ENCODE data around the gene KRTAP10-5. TPM values are rescaled to one million over a fixed set of nuclear protein-coding genes. Genes with fewer than 3 reads are reported as not detected.

KRTAP10-5 gene
- total RNA-seq, 1 experiment from 2014 or later = not detected

- Histone ChIP-seq H2AFZ (ENCODE audit: low read depth, low read length, poor library complexity, severe bottlenecking) (no peak overlapping the region), H3K9me3 (ENCODE audit: control insufficient read depth in 1 of 2, insufficient read depth in 1 of 2, low read depth in 1 of 2, low read length in 2 of 2) (peaks cover 4 to 9% of the 10 kb centered on the region in 2 experiments), H3K4me2 (ENCODE audit: low read length) (no peak overlapping the region), H3K79me2 (ENCODE audit: insufficient read depth, low read length) (no peaks in the 10 kb centered on the region), H4K20me1 (ENCODE audit: insufficient read depth) (no peaks in the 10 kb centered on the region), H3K27ac (ENCODE audit: low read depth, low read length) (no peak overlapping the region), H3K4me3 (replicated peaks in 1 of 2; ENCODE audit: low read depth in 1 of 2, low read length in 2 of 2) (no peak overlapping the region), H3K36me3 (ENCODE audit: control insufficient read depth in 1 of 2, insufficient read depth in 2 of 2, low read length in 2 of 2) (no peaks in the 10 kb centered on the region), H3K4me1 (ENCODE audit: control insufficient read depth in 1 of 2, insufficient read depth in 2 of 2, low read length in 2 of 2) (no peaks in the 10 kb centered on the region), H3K9ac (ENCODE audit: low read length) (no peak overlapping the region), H3K9me2 (ENCODE audit: insufficient read depth) (no peaks in the 10 kb centered on the region), H3K27me3 (ENCODE audit: insufficient read depth, low read length) (no peaks in the 10 kb centered on the region)
- intact Hi-C loops (cut with micrococcal nuclease) = no loop called here
- BruUV-seq (replicated peaks) = no TSS peak
- no peak for ATAC-seq
- DNase-seq (ENCODE audit: low read depth, low spot score) = no peak
- POLR2A ChIA-PET = no interaction called here
- CTCF ChIA-PET = interaction anchor here (0.7 kb wide), 1 partner anchor 186 kb away, joined by 3 read pairs; the partner anchor contains the start of gene UBE2G2
- TF ChIP-seq, protein P1, sequence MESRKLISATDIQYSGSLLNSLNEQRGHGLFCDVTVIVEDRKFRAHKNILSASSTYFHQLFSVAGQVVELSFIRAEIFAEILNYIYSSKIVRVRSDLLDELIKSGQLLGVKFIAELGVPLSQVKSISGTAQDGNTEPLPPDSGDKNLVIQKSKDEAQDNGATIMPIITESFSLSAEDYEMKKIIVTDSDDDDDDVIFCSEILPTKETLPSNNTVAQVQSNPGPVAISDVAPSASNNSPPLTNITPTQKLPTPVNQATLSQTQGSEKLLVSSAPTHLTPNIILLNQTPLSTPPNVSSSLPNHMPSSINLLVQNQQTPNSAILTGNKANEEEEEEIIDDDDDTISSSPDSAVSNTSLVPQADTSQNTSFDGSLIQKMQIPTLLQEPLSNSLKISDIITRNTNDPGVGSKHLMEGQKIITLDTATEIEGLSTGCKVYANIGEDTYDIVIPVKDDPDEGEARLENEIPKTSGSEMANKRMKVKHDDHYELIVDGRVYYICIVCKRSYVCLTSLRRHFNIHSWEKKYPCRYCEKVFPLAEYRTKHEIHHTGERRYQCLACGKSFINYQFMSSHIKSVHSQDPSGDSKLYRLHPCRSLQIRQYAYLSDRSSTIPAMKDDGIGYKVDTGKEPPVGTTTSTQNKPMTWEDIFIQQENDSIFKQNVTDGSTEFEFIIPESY (IDR thresholded peaks at IDR 0.05; ENCODE audit: extremely low read depth, insufficient replicate concordance, low read length) = no peak
- no peak for TF ChIP-seq FOSL1 (IDR thresholded peaks at IDR 0.05; ENCODE audit: low read depth)
- no peak for TF ChIP-seq JUND (IDR thresholded peaks at IDR 0.05)
- no peak for TF ChIP-seq SRF (IDR thresholded peaks at IDR 0.05; ENCODE audit: low read depth)
- no peak for TF ChIP-seq SIN3A (IDR thresholded peaks at IDR 0.05; ENCODE audit: low read depth)
- no peak for TF ChIP-seq POLR2AphosphoS5 (IDR thresholded peaks at IDR 0.05; ENCODE audit: low read depth, low read length)
- no peak for TF ChIP-seq TCF7L2 (IDR thresholded peaks at IDR 0.05; ENCODE audit: borderline replicate concordance, extremely low read depth, insufficient read depth, insufficient read length)
- RAD21 ChIA-PET (ENCODE audit: low non-redundant PET in 1 of 2, low total read pairs in 2 of 2, uncharacterized antibody in 2 of 2, unreplicated experiment in 2 of 2) = no interaction called here
Observed at GRCh38 chr21:44615466-44615865, 35.1 kb upstream of the KRTAP10-5 start.

GRCh38 chr21:44614961-44615391 lies 34.6 kb upstream of the KRTAP10-5 start:
- BruUV-seq (replicated peaks) = no TSS peak
- H3K9me2 ChIP-seq (ENCODE audit: insufficient read depth) = no peaks in the 10 kb centered on the region
- POLR2A ChIA-PET = no interaction called here
- CTCF ChIA-PET = interaction anchor here (0.7 kb wide), 1 partner anchor 186 kb away, joined by 3 read pairs; the partner anchor contains the start of gene UBE2G2
- peaks cover 1 to 9% of the 10 kb centered on the region in 2 experiments; a peak in 3 of 4 replicates for H3K9me3 ChIP-seq (ENCODE audit: control insufficient read depth in 1 of 2, insufficient read depth in 1 of 2, low read depth in 1 of 2, low read length in 2 of 2)
- no peaks in the 10 kb centered on the region for H3K4me1 ChIP-seq (ENCODE audit: control insufficient read depth in 1 of 2, insufficient read depth in 2 of 2, low read length in 2 of 2)
- no peak for DNase-seq (ENCODE audit: low read depth, low spot score)
- no peaks in the 10 kb centered on the region for H3K27me3 ChIP-seq (ENCODE audit: insufficient read depth, low read length)
- intact Hi-C loops (cut with micrococcal nuclease) = no loop called here
- no peak for ATAC-seq
- no peak overlapping the region for H3K4me2 ChIP-seq (ENCODE audit: low read length)
- H3K4me3 ChIP-seq (replicated peaks in 1 of 2; ENCODE audit: low read depth in 1 of 2, low read length in 2 of 2) = no peak overlapping the region
- no peaks in the 10 kb centered on the region for H3K79me2 ChIP-seq (ENCODE audit: insufficient read depth, low read length)
- H4K20me1 ChIP-seq (ENCODE audit: insufficient read depth) = no peaks in the 10 kb centered on the region
- H3K36me3 ChIP-seq (ENCODE audit: control insufficient read depth in 1 of 2, insufficient read depth in 2 of 2, low read length in 2 of 2) = no peaks in the 10 kb centered on the region
- H3K9ac ChIP-seq (ENCODE audit: low read length) = no peak overlapping the region
- no peak overlapping the region for H3K27ac ChIP-seq (ENCODE audit: low read depth, low read length)
- RAD21 ChIA-PET (ENCODE audit: low non-redundant PET in 1 of 2, low total read pairs in 2 of 2, uncharacterized antibody in 2 of 2, unreplicated experiment in 2 of 2) = no interaction called here
- H2AFZ ChIP-seq (ENCODE audit: low read depth, low read length, poor library complexity, severe bottlenecking) = no peak overlapping the region
- TF ChIP-seq EGR1 (IDR thresholded peaks at IDR 0.05; ENCODE audit: low read depth) (no peak), YY1 (IDR thresholded peaks at IDR 0.05; ENCODE audit: extremely low read depth, insufficient replicate concordance, low read depth, low read length) (no peak), TCF7L2 (IDR thresholded peaks at IDR 0.05; ENCODE audit: borderline replicate concordance, extremely low read depth, insufficient read depth, insufficient read length) (no peak), ELF1 (IDR thresholded peaks at IDR 0.05; ENCODE audit: borderline replicate concordance, low read depth) (no peak), JUND (IDR thresholded peaks at IDR 0.05) (no peak), CTCF (IDR thresholded peaks at IDR 0.05 in 2 of 3, conservative IDR thresholded peaks at IDR 0.05 in 1 of 3; ENCODE audit: borderline replicate concordance in 1 of 3, insufficient read depth in 1 of 3, low read depth in 2 of 3, low read length in 2 of 3) (no peak), EZH2phosphoT487 (IDR thresholded peaks at IDR 0.05; ENCODE audit: borderline replicate concordance) (no peak), FOSL1 (IDR thresholded peaks at IDR 0.05; ENCODE audit: low read depth) (no peak)
- TF ChIP-seq, protein P1 (IDR thresholded peaks at IDR 0.05; ENCODE audit: extremely low read depth, insufficient replicate concordance, low read length) = no peak
- TF ChIP-seq, protein P2, sequence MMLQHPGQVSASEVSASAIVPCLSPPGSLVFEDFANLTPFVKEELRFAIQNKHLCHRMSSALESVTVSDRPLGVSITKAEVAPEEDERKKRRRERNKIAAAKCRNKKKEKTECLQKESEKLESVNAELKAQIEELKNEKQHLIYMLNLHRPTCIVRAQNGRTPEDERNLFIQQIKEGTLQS (IDR thresholded peaks at IDR 0.05) = no peak
